ENCODE data around the gene PGAP6.

DNA sequence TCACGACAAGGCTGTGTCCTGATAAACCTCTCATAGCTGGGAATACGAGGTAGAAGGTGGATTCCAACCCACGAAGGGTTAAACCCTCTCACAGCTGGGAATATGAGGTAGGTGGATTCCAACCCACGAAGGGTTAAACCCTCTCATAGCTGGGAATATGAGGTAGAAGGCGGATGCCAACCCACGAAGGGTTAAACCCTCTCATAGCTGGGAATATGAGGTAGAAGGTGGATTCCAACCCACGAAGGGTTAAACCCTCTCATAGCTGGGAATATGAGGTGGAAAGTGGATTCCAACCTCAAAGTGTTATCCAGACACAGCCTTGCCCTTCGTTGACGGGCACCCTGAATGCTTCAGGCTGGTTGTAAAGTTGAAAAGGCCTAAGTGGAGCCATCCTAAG is 60.2 kb downstream of the PGAP6 start:
- TF ChIP-seq POLR2A (IDR thresholded peaks at IDR 0.05; ENCODE audit: low read depth, low read length), result no peak
- TF ChIP-seq POLR2AphosphoS5 (IDR thresholded peaks at IDR 0.05; ENCODE audit: low read depth, low read length), result no peak
- no peak for TF ChIP-seq TAF1 (IDR thresholded peaks at IDR 0.05; ENCODE audit: low read depth, low read length)
- no peak for TF ChIP-seq PAX5 (IDR thresholded peaks at IDR 0.05; ENCODE audit: insufficient read depth, low read length, severe bottlenecking)
- TF ChIP-seq SPI1 (IDR thresholded peaks at IDR 0.05; ENCODE audit: low read depth, low read length), result no peak
- TF ChIP-seq POU2F2 (IDR thresholded peaks at IDR 0.05; ENCODE audit: low read depth, low read length), result no peak

Measured in GM12891 (cell line).